Panc1 (cell line): ENCODE data around the gene CCDC38. TPM values are rescaled to one million over a fixed set of nuclear protein-coding genes. Genes with fewer than 3 reads are reported as not detected.

Source experiments
- ATAC-seq: fragments of 200-7000 bp; cut with Tn5 transposase; 2 replicates; pipeline ENCODE4 v1.9.1; 2020; ENCODE audit warnings: mild to moderate bottlenecking, moderate library complexity
- BruUV-seq: library from RNA; stranded (reverse); fragments of 400-500 nt; replicated peaks from 2 replicates; lab custom pipeline; 2021; lab: Mats Ljungman, UMichigan
- CTCF ChIA-PET: fragments of 300-600 bp; sonication (Branson Sonifier 250); formaldehyde crosslinking; loops from one replicate; lab custom pipeline; 2022; ENCODE audit warnings: antibody characterized with exemption; lab: Charles Lee
- POLR2A ChIA-PET: fragments of 300-600 bp; sonication (Branson Sonifier 250); formaldehyde crosslinking; loops from one replicate; lab custom pipeline; 2022; ENCODE audit warnings: antibody characterized with exemption; lab: Charles Lee
- DNase-seq: peaks from one replicate; pipeline ENCODE4 v3.0.0-alpha.2; 2010; ENCODE audit warnings: low read depth, low spot score
- H3K27ac ChIP-seq: 2 replicates; pipeline ENCODE4 v1.5.1; 2011; ENCODE audit warnings: mild to moderate bottlenecking, low read length, inconsistent platforms
- H3K27me3 ChIP-seq: fragments of 200-500 bp; sonication (Bioruptor generic); 2 replicates; pipeline ENCODE4 v1.6.0; 2014; ENCODE audit warnings: low read length, inconsistent platforms; ENCODE audit not compliant: control insufficient read depth, insufficient read depth
- H3K36me3 ChIP-seq: fragments of 200-500 bp; sonication (Bioruptor generic); 2 replicates; pipeline ENCODE4 v1.5.1; 2014; ENCODE audit warnings: inconsistent platforms, mild to moderate bottlenecking, low read length, moderate library complexity; ENCODE audit not compliant: control insufficient read depth, insufficient read depth
- H3K4me1 ChIP-seq: 2 replicates; pipeline ENCODE4 v1.5.1; 2011; ENCODE audit warnings: inconsistent platforms, mild to moderate bottlenecking, low read length, moderate library complexity; ENCODE audit not compliant: control insufficient read depth, insufficient read depth
- H3K4me3 ChIP-seq, 2 experiments: 2 replicates each; pipeline ENCODE4 v1.5.1; 2011 to 2012; ENCODE audit warnings: low read depth in 2 of 2, low read length in 2 of 2, mild to moderate bottlenecking in 2 of 2, inconsistent platforms in 1 of 2, moderate library complexity in 1 of 2
- H3K9me3 ChIP-seq: fragments of 200-500 bp; sonication (Bioruptor generic); 2 replicates; pipeline ENCODE4 v1.5.1; 2014; ENCODE audit warnings: low read depth, mild to moderate bottlenecking, inconsistent platforms, low read length, moderate library complexity; ENCODE audit not compliant: control insufficient read depth, insufficient read depth
- POLR2AphosphoS5 ChIP-seq: IDR thresholded peaks from 2 replicates; pipeline ENCODE4 v1.6.1; 2012; ENCODE audit warnings: mild to moderate bottlenecking, low read depth, low read length, moderate library complexity
- REST ChIP-seq, 2 experiments: IDR thresholded peaks; 2 replicates each; pipeline ENCODE4 v1.6.1; 2011 to 2012; ENCODE audit warnings: low read depth in 2 of 2, control low read depth in 1 of 2, low read length in 1 of 2, mild to moderate bottlenecking in 1 of 2, moderate library complexity in 1 of 2; ENCODE audit not compliant: insufficient read depth in 1 of 2
- SIN3A ChIP-seq: IDR thresholded peaks from 2 replicates; pipeline ENCODE4 v1.6.1; 2012; ENCODE audit warnings: low read depth, mild to moderate bottlenecking, low read length, moderate library complexity, borderline replicate concordance; ENCODE audit not compliant: insufficient read depth
- TCF7L2 ChIP-seq: IDR thresholded peaks from 2 replicates; pipeline ENCODE4 v1.6.1; 2011; ENCODE audit warnings: mild to moderate bottlenecking, low read depth, low read length, inconsistent platforms
- in situ Hi-C: cut with HindIII; loops from 2 replicates; pipeline ENCODE4 v1.10.0; 2016; ENCODE audit warnings: low sequenced_read_pairs, low pct_unique_long_range_greater_than_20kb
- intact Hi-C: fragments of 100-400 bp; cut with micrococcal nuclease; formaldehyde crosslinking; loops from one replicate; pipeline ENCODE4 v1.10.0; 2022; ENCODE audit not compliant: unreplicated experiment
- total RNA-seq: library from RNA; stranded (reverse); gene quantifications from one replicate; pipeline ENCODE4 v1.2.1, GENCODE V29; 2021; ENCODE audit not compliant: unreplicated experiment
- TF ChIP-seq, protein P1 (sequence below): fragments of 450-650 bp; IDR thresholded peaks from 2 replicates; pipeline ENCODE4 v1.5.1; 2017; ENCODE audit warnings: mild to moderate bottlenecking

Gene CCDC38
- total RNA-seq, 1 experiment from 2014 or later: not detected

DNA sequence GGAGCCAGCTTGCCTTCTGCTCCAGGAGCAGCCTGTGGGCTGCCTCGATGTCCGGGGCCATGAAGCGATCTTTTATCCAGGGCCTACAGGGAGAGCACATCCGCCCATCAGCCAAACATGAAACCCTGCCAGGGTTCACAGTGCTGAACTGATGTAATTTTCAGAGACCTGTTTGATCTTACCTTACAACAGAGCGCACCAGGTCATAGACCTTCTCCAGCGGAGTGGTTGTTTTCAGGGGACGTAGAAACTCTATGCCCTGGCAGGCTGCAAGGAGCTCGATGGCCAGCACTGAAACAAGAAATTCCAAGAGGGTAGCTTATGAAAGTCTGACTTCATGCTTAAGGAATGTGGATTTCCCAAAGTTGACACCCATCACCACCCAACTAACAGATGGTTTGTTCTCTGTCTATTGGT lies 34.0 kb upstream of the CCDC38 start:
- Histone ChIP-seq H3K36me3 (no peaks in the 10 kb centered on the region), H3K4me3 (no peak overlapping the region), H3K9me3 (no peaks in the 10 kb centered on the region), H3K4me1 (no peaks in the 10 kb centered on the region), H3K27ac (no peak overlapping the region), H3K27me3 (peaks cover 4% of the 10 kb centered on the region; the same call in 1 of the 2 replicates)
- ATAC-seq: no peak
- in situ Hi-C loops (no loop called here), intact Hi-C loops (no loop called here)
- no peak for DNase-seq
- no TSS peak for BruUV-seq
- TF ChIP-seq TCF7L2 (no peak), SIN3A (no peak), REST (IDR thresholded peaks at IDR 0.05; ENCODE audit: insufficient read depth in 1 of 2, low read depth in 2 of 2, low read length in 1 of 2) (no peak), POLR2AphosphoS5 (no peak)
- TF ChIP-seq, protein P1, sequence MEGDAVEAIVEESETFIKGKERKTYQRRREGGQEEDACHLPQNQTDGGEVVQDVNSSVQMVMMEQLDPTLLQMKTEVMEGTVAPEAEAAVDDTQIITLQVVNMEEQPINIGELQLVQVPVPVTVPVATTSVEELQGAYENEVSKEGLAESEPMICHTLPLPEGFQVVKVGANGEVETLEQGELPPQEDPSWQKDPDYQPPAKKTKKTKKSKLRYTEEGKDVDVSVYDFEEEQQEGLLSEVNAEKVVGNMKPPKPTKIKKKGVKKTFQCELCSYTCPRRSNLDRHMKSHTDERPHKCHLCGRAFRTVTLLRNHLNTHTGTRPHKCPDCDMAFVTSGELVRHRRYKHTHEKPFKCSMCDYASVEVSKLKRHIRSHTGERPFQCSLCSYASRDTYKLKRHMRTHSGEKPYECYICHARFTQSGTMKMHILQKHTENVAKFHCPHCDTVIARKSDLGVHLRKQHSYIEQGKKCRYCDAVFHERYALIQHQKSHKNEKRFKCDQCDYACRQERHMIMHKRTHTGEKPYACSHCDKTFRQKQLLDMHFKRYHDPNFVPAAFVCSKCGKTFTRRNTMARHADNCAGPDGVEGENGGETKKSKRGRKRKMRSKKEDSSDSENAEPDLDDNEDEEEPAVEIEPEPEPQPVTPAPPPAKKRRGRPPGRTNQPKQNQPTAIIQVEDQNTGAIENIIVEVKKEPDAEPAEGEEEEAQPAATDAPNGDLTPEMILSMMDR: no peak
- CTCF ChIA-PET: no interaction called here
- POLR2A ChIA-PET: no interaction called here

DNA sequence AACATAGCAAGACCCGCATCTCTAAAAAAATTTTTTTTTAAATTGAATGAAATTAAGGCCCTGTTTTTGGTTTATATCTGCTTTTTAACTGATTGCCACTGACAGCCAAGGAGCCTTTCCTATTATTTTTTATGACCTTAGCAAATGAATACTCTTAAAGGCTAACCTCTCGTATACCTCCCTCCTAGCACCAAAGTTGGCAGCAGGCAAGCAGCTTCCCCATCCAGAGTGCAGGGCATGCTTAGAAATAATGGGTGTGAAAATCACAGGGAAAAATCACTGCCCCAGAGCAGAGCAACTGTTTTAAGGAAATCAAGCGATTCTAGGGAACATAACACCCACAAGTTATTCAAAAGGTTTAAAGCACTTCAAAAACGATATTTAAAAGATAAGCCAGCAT lies 33.1 kb upstream of the CCDC38 start:
- no peaks in the 10 kb centered on the region for H3K36me3 ChIP-seq
- intact Hi-C loops: no loop called here
- TF ChIP-seq POLR2AphosphoS5 (no peak), REST (IDR thresholded peaks at IDR 0.05; ENCODE audit: insufficient read depth in 1 of 2, low read depth in 2 of 2, low read length in 1 of 2) (no peak), SIN3A (no peak), TCF7L2 (no peak)
- TF ChIP-seq, protein P1: no peak
- DNase-seq (no peak), ATAC-seq (no peak)
- no peak overlapping the region for H3K27ac ChIP-seq
- CTCF ChIA-PET: interaction anchor here (0.6 kb wide), 1 partner anchor 240 kb away, joined by 3 read pairs; no protein-coding TSS in a partner anchor
- peaks cover 4% of the 10 kb centered on the region; the same call in 1 of the 2 replicates for H3K27me3 ChIP-seq
- H3K4me1 ChIP-seq: no peaks in the 10 kb centered on the region
- H3K4me3 ChIP-seq: no peak overlapping the region
- BruUV-seq: no TSS peak
- in situ Hi-C loops: no loop called here
- POLR2A ChIA-PET: no interaction called here
- H3K9me3 ChIP-seq: no peaks in the 10 kb centered on the region
